ENCODE data around the gene NBDY.
"Not testable (repeated sequence)": the region's sequence is repeated elsewhere in the genome, so short reads cannot be mapped to it uniquely, and the experiment has no call there.

NBDY gene

DNA sequence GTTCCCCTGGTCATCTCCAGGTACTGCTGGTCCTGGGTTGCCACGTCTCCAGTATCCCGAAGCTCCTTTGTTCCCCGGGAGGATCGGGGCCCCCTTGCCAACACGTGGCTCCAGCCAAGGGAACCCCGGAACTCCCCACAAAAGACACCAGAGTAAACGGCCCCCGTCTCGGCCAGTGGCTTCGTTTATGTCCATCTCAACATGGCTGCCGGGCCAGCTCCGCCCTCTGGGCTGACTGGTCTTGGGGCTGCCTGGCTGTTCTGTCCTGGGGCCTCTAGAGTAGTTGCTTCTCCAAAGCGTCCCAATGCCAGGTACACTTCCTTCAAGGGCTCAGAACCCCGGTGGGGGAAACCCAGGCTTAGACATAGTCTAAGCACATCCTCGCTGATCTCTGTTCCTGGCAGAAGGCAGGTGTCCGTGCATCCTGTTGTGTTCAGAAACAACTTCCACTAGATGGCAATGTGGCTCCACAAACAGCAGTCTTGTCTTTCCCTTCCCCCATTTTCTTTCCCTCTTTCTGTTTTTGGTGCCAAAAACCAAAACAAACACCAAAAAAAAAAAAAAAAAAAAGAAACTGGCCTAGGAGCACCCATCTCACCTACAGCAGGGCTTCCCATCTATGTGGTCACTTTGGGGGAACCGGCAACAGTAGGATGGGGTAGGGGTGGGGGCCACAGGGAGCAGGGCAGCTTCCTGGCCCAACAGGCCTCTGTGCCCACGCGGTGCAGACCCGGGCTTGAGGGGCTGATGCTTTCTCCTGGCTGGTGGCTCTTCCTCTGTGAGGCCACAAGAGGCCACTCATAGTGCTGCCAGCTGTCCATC, 35.3 kb downstream of the NBDY start:
- DNase-seq (ENCODE audit: low spot score) = peak; percentile 93

DNA sequence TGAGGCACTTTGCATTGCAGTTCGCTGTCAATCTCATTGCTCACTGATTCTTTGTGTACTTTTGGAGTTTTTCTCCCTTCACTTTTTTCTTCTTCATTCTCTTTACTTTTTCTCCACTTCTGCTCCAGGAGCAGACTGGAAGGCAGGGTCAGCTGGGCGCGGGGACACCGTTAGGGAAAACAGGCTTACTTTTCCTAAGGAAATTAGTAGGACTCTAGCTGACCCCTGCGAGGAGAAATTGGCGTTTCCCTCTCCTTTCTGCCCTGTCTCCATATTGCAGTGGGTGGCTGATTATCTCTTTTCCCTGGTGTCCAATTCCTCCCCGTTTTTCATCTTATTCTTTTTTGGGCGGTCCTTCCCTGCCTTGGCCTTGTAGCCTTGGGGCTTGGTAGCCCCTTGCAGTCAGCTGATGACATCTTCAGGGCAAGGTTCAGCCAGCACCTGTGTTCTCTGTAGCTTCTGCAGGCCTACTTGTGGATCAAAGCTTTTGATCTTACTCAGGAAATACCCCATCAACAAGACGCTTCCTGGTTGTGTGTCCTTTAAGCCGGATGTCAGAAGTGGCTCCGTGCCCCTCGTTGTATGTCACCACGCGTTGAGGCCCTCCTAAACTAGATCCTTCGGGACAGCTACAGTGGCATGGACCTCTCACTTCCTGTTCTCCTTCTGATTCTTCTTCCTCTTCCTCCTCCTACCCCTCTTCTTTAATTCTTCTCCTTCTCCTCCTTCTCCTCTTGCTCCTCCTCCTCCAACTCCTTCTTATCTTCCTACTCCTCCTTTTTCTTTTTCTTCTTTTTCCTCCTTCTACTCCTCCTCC, 36.1 kb downstream of the NBDY start:
- DNase-seq (ENCODE audit: low spot score) = peak; percentile 58

DNA sequence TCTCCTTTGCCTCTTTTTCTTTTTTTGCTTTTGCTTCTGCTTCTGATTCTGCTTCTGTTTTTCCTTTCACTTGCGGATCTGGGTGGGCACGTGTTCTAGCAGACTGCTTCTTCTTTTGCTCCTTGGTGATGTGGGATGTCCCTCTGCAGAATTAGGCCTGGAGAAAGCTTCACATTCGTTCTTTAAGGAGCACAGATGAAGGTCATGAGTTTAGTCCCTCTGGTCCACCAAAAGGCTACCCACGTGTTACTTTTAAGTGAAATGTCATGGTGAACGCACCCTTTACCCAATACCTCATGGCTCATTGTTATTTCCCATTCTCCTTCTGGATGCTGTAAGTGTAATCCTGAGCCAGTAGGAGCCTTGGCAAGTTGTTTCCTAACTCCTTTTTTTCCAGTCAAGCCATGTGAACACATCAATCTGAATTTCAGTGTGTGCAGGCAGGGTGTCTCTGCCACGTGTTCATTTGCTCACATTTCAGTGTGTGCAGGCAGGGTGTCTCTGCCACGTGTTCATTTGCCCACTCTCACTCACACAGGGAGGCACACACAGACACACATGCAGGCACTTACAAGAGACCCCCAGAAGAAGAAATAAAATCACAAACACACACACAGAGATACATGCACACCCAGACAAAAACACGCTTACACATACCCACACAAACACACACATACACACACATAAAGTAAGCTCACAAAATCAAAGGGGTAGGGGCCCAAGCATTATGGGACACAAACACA, 36.9 kb downstream of the NBDY start:
- DNase-seq (ENCODE audit: low spot score) = no peak

DNA sequence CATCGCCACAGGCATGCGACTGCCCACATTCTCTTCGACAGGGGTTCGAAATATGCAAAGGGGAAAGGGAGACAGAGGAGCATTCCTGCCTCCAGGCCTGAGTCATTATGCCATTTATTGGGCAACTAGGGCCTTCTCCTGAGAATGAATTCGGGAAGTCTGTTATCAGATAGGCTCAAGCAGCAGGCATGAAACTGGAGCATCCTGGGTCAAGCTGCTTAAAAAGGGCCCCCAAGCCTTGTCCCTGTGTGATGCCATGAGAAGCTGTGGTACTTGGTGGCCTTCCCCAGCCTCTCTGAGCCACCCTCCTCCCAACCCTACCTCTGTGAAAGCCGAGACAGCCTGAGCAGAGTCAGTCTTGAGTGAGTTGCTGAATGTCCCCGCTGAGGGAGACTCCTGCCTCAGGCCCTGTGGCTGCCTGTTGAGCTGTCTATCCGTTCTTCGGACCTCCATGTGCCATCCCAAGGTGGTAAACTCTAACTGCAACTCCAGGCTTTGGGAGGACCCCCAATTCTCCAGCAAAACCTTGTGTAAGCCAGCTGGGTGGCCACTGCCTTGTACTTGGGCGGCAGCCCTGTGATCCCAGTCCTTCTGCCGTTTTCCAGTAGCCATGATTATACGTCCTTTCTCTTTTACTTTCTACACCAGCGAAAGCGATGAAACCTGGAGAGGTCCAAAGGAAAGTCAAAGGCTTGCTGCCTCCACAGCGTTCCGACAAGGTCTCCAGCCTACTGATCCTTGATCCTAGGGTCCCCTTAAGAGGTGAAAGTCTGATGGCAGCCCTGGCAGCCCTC, 37.7 kb downstream of the NBDY start:
- no peak for DNase-seq (ENCODE audit: low spot score)

DNA sequence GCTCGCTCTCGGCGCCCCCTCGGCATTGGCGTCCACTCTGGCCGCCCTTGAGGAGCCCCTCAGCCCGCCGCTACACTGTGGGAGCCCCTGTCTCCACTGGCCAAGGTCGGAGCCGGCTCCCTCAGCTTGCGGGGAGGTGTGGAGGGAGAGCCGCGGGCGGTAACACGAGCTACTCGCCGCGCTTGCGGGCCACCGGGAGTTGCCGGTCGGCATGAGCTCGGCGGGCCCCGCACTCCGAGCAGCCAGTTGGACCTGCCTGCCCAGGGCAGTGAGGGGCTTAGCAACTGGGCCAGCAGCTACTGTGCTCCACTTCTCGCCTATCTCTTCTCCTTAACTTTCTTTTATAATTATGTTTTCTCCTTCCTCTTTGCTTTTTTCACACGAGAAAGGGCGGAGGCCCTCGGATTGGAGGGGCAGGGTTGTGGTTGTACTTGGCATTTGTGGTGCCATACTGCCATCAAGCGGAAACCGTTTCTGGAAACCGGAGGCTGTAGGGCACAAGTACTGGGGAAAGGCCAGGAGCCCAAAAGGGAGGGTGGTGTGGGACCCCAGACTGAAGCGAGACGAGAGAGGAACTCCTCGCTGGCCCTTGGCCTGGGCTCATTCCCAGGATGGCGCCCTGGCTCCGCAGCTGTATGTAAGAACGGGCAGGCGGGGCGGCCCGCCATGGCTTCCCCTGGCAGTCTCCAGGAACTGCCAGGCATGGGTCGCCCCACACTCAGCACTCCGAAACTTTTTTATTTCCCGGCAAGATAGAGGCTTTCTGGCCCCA, 38.5 kb downstream of the NBDY start:
- not testable (repeated sequence) for DNase-seq (ENCODE audit: low spot score)

DNA sequence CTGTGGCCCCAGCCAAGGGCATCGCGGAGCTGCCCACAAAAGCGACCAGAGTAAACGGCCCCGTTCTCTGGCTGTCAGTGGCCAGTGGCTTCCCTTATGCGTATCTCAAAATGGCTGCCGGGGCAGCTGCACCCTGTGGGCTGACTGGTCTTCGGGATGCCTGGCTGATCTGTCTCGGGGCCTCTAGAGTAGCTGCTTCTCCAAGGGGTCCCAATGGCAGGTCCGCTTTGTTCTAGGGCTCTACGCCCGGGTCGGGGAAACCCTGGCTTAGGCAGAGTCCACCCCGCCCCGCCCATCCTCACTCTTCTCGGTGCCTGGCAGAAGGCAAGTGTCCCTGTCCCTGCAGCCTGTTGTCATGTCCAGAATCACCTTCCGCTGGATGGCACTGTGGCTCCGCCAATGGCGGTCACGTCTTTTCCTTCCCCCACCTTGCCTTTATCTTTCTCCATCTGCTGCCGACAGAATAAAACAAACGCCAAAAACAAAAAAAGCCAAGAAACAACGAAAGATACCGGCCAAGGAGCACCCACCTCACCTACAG, 39.1 kb downstream of the NBDY start:
- DNase-seq (ENCODE audit: low spot score) = not testable (repeated sequence)

DNA sequence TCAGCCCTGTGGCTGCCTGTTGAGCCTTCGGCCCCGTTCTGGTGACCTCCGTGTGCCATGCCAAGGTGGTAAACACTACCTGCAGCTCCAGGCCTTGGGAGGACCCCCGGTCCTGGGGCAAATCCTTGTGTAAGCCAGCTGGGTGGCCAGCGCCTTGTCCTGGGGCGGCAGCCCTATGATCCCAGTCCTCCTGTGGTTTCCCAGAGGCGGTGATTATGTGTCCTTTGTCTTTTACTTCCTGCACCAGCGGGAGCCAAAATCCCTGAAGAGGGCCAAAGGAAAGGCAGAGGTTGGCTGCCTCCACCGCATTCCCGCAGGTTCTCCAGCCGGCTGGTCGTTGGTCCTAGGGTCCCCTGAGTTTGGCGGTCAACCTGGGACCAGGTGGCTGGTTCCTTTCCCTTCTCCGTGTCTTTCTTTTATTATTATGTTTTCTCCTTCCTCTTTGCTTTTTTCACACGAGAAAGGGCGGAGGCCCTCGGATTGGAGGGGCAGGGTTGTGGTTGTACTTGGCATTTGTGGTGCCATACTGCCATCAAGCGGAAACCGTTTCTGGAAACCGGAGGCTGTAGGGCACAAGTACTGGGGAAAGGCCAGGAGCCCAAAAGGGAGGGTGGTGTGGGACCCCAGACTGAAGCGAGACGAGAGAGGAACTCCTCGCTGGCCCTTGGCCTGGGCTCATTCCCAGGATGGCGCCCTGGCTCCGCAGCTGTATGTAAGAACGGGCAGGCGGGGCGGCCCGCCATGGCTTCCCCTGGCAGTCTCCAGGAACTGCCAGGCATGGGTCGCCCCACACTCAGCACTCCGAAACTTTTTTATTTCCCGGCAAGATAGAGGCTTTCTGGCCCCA, 43.9 kb downstream of the NBDY start:
- not testable (repeated sequence) for DNase-seq (ENCODE audit: low spot score)

DNA sequence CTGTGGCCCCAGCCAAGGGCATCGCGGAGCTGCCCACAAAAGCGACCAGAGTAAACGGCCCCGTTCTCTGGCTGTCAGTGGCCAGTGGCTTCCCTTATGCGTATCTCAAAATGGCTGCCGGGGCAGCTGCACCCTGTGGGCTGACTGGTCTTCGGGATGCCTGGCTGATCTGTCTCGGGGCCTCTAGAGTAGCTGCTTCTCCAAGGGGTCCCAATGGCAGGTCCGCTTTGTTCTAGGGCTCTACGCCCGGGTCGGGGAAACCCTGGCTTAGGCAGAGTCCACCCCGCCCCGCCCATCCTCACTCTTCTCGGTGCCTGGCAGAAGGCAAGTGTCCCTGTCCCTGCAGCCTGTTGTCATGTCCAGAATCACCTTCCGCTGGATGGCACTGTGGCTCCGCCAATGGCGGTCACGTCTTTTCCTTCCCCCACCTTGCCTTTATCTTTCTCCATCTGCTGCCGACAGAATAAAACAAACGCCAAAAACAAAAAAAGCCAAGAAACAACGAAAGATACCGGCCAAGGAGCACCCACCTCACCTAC, 44.5 kb downstream of the NBDY start:
- not testable (repeated sequence) for DNase-seq (ENCODE audit: low spot score)

DNA sequence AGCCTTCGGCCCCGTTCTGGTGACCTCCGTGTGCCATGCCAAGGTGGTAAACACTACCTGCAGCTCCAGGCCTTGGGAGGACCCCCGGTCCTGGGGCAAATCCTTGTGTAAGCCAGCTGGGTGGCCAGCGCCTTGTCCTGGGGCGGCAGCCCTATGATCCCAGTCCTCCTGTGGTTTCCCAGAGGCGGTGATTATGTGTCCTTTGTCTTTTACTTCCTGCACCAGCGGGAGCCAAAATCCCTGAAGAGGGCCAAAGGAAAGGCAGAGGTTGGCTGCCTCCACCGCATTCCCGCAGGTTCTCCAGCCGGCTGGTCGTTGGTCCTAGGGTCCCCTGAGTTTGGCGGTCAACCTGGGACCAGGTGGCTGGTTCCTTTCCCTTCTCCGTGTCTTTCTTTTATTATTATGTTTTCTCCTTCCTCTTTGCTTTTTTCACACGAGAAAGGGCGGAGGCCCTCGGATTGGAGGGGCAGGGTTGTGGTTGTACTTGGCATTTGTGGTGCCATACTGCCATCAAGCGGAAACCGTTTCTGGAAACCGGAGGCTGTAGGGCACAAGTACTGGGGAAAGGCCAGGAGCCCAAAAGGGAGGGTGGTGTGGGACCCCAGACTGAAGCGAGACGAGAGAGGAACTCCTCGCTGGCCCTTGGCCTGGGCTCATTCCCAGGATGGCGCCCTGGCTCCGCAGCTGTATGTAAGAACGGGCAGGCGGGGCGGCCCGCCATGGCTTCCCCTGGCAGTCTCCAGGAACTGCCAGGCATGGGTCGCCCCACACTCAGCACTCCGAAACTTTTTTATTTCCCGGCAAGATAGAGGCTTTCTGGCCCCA, 49.3 kb downstream of the NBDY start:
- not testable (repeated sequence) for DNase-seq (ENCODE audit: low spot score)

DNA sequence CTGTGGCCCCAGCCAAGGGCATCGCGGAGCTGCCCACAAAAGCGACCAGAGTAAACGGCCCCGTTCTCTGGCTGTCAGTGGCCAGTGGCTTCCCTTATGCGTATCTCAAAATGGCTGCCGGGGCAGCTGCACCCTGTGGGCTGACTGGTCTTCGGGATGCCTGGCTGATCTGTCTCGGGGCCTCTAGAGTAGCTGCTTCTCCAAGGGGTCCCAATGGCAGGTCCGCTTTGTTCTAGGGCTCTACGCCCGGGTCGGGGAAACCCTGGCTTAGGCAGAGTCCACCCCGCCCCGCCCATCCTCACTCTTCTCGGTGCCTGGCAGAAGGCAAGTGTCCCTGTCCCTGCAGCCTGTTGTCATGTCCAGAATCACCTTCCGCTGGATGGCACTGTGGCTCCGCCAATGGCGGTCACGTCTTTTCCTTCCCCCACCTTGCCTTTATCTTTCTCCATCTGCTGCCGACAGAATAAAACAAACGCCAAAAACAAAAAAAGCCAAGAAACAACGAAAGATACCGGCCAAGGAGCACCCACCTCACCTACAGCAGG, 50.0 kb downstream of the NBDY start:
- DNase-seq (ENCODE audit: low spot score) = not testable (repeated sequence)

DNA sequence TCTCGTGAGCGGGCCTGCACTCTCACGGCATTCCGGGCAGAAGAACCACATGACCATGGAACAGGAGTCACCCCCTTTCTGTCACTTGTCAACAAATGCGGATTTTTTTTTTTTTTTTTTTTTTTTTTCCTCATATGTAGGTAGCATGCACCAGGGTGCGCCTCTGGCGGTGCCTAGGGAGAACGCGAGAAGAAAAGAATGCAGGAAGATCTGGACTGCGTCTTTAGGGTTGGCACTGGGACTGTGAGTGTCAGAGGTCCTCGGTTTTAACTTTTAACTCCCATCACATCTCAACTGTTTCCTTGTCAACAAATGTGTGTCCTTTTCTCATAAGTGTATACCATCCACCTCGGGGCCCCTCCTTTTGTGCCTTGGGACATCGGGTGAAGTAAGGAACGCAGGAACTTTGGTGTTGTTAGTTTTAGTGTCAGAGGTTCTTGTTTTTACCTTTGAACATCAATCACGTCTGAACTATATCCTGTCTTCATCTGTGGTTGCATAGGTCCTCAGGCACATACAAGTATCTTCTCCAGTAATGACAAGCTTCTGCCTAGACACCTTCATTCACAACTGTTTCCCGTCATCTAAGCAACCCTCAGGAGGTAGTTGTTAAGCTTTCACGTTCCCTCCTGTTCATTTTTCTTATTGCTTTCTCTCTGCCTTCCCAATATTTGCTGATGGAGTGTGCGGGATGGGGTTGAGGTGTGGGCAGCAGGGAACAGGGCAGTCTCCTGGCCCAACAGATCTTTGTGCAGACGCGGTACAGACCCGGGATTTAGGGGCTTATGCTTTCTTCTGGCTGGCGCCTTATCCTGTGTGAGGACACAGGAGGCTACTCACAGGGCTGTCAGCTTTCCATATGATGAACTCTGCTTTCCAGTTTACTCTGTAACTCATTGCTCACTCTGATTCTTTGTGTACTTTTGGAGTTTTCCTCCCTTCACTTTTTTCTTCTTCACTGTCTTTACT, 51.9 kb downstream of the NBDY start:
- not testable (repeated sequence) for DNase-seq (ENCODE audit: low spot score)

DNA sequence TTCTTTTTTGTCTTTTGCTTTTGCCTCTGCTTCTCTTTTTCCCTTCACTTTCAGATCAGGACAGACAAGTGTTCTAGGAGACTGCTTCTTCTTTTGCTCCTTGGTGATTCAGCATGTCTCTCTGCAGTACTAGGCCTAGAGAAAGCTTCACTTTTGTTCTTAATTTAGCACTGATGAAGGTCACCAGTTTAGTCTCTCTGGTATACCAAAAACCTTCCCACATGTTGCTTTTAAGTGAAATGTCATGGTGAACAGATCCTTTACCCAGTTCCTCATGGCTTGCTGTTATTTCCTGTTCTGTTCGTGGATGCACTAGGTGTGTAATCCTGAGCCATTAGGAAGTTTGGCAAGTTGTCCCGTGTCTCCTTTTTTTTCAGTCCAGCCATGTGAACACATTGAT, 53.3 kb downstream of the NBDY start:
- DNase-seq (ENCODE audit: low spot score) = no peak

DNA sequence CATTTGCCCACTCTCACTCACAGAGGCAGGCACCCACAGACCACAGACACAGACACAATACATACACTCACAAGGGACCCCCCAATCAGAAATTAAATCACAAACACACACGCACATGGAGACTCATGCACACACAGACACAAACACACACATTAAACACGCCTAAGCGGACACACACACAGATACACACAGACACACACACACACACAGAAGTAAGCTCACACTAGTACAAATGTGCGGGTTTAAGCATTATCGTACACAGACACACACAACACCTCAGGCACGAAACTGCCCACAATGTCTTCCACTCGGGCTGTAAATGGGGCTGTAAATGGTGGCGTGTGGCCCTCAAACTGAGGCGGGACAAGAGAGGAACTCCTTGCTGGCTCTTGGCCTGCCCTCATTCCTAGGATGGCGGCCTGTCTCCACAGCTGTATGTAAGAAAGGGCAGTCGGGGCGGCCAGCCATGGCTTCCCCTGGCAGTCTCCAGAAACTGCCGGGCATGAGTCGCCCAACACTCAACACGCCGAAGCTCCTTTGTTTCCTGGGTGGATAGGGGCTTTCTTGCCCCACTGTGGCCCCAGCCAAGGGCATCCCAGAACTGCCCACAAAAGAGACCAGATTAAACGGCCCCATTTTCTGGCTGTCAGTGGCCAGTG, 53.9 kb downstream of the NBDY start:
- DNase-seq (ENCODE audit: low spot score) = no peak

DNA sequence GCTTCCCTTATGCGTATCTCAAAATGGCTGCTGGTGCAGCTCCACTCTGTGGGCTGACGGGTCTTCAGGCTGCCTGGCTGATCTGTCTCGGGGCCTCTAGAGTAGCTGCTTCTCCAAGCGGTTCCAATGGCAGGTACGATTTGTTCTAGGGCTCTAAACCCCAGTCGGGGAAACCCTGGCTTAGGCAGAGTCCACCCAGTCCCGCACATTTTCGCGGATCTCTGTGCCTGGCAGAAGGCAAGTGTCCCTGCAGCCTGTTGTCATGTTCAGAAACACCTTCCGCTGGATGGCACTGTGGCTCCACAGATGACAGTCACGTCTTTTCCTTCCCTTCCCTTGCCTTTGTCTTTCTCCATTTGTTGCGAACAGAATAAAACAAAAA, 54.4 kb downstream of the NBDY start:
- peak; percentile 74 for DNase-seq (ENCODE audit: low spot score)

DNA sequence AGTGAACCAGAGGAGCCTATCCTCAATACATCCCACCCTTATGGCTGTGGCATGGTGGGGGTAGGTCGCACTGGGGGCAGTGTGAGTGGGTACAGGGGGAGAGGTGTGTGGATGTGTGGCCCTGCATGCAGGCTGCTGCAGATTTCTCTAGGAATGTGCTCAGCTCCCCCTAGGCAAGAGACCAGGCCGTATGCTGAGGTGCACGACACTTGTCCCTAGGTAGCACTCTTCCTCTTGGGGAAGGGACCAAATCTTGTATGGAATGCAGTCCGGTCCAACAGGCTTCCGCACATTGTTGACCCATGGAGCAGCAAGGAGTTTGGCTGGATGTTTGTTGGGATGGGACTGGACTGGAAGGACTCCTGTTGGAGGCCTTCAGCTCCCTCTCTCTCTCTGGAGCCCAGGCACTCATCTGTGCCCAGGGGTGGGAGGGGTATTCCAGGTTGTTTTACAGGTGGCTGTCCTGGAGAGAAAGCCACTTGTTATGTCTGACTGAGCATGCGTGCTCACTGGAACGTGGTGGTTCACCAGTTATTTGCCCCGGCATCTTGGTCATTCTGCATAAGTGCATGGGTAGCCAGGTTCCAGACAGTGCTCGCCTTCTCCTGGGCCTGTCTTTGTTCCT, 55.1 kb downstream of the NBDY start:
- no peak for DNase-seq (ENCODE audit: low spot score)

DNA sequence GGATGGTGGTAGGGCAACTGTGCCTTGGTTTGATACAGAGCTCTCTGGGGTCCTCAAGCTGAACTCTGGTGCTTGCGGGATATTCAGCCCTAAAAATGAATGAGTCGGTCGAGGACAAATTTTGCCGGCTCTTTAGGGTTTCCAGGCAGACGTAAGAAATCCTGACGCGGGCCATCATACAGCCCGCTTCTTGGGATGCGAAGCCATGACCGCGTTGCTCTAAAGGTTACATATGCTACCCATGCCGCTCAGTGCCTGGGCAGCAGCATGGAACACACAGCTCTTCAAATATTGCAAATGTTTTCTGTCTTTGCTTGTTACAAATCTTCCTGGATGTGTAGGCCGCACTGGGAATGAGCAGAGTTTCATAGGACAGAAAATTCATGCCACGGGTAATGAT, 55.6 kb downstream of the NBDY start:
- DNase-seq (ENCODE audit: low spot score) = no peak

Data from activated CD4-positive, alpha-beta T cell treated with anti-CD3 and anti-CD28 coated beads, Interleukin-2, Interleukin-4, amounts not matched to agents 100 ng/mL and 50 ng/mL, durations not matched to agents 16 hours and 8 hours (primary cell).